A549 (cell line): Measurements from ENCODE around the gene PPP1R14D. TPM values are rescaled to one million over a fixed set of nuclear protein-coding genes. Genes with fewer than 3 reads are reported as not detected.
A peak's percentile ranks its signal among the peaks of the same experiment; 100 is the strongest.

Experiments
- ATAC-seq, 2 experiments: fragments of 200-7000 bp in 1 of 2; fragments of >200 bp in 1 of 2; cut with Nextera tagmentation in 1 of 2; cut with Tn5 transposase in 1 of 2; 3 replicates each; pipeline versions ENCODE4 v1.8.0 to v1.9.1; 2018 to 2020; ENCODE audit warnings: mild to moderate bottlenecking in 1 of 2, moderate library complexity in 1 of 2
- CTCF ChIA-PET: fragments of 300-600 bp; sonication (Branson Sonifier 250); formaldehyde crosslinking; extraction: SDS; loops from one replicate; lab custom pipeline; 2021; ENCODE audit warnings: antibody characterized with exemption, inconsistent platforms; lab: Yijun Ruan, JAX
- POLR2A ChIA-PET: fragments of 350-600 bp; formaldehyde crosslinking; extraction: SDS; loops from one replicate; lab custom pipeline; 2021; ENCODE audit warnings: antibody characterized with exemption, inconsistent platforms; lab: Yijun Ruan, JAX
- DNase-seq, 2 experiments: peaks; one replicate each; pipeline versions ENCODE4 v3.0.0 to v3.0.0-alpha.2; 2011 to 2016; ENCODE audit warnings: low read depth in 1 of 2, low spot score in 1 of 2
- FAIRE-seq: peaks from 2 replicates; lab custom pipeline; 2011; peaks lifted over from hg19 to GRCh38; lab: Jason Lieb, UNC
- H3K27ac ChIP-seq, 2 experiments: fragments of >200 bp; sonication (Bioruptor Twin); formaldehyde crosslinking; 3 replicates each; pipeline ENCODE4 v1.5.1; 2016 to 2017
- H3K4me1 ChIP-seq: fragments of >200 bp; sonication (Bioruptor Twin); formaldehyde crosslinking; 3 replicates; pipeline ENCODE4 v1.6.1; 2016
- H3K4me2 ChIP-seq: fragments of >200 bp; sonication (Bioruptor Twin); formaldehyde crosslinking; 3 replicates; pipeline ENCODE4 v1.6.1; 2016
- H3K4me3 ChIP-seq: fragments of >200 bp; sonication (Bioruptor Twin); formaldehyde crosslinking; 3 replicates; pipeline ENCODE4 v1.5.1; 2016
- H3K9me3 ChIP-seq: fragments of >200 bp; sonication (Bioruptor Twin); formaldehyde crosslinking; 3 replicates; pipeline ENCODE4 v1.6.1; 2016
- BCL3 ChIP-seq: fragments of >200 bp; sonication (Bioruptor Twin); formaldehyde crosslinking; IDR thresholded peaks from 3 replicates; pipeline ENCODE4 v1.6.1; 2016
- CEBPB ChIP-seq, 2 experiments: fragments of >200 bp in 1 of 2; sonication (Bioruptor Twin) in 1 of 2; formaldehyde crosslinking in 1 of 2; IDR thresholded peaks; 2 replicates each; pipeline ENCODE4 v1.6.1; 2012 to 2016
- EHMT2 ChIP-seq: fragments of 200-600 bp; sonication (generic); IDR thresholded peaks from 2 replicates; pipeline ENCODE4 v1.6.1; 2016; ENCODE audit warnings: antibody characterized with exemption, low read depth, mild to moderate bottlenecking, moderate library complexity
- FOSB ChIP-seq: fragments of 250-450 bp; sonication (Bioruptor Pico); IDR thresholded peaks from 2 replicates; pipeline ENCODE4 v1.5.0; 2020; ENCODE audit warnings: mild to moderate bottlenecking, moderate library complexity
- FOSL2 ChIP-seq, 2 experiments: fragments of 450-650 bp in 1 of 2; fragments of >200 bp in 1 of 2; sonication (Bioruptor Twin) in 1 of 2; formaldehyde crosslinking; IDR thresholded peaks; 2 replicates each; pipeline versions ENCODE4 v1.5.0 to v1.6.1; 2016 to 2020; ENCODE audit warnings: mild to moderate bottlenecking in 1 of 2, moderate library complexity in 1 of 2
- HDAC2 ChIP-seq: fragments of 200-600 bp; sonication (generic); IDR thresholded peaks from 2 replicates; pipeline ENCODE4 v1.6.1; 2016
- HOXB5 ChIP-seq: fragments of 250-450 bp; sonication (Bioruptor Pico); IDR thresholded peaks from 2 replicates; pipeline ENCODE4 v1.5.0; 2020; ENCODE audit warnings: mild to moderate bottlenecking, moderate library complexity
- JUN ChIP-seq, 2 experiments: fragments of >200 bp; sonication (Bioruptor Twin); formaldehyde crosslinking; IDR thresholded peaks; 2 replicates in 1 of 2; 3 replicates in 1 of 2; pipeline ENCODE4 v1.6.1; 2016 to 2017
- JUNB ChIP-seq: fragments of >200 bp; sonication (Bioruptor Twin); formaldehyde crosslinking; IDR thresholded peaks from 2 replicates; pipeline ENCODE4 v1.6.1; 2016
- MAFK ChIP-seq: fragments of 450-650 bp; IDR thresholded peaks from 2 replicates; pipeline ENCODE4 v1.6.1; 2014; ENCODE audit not compliant: partially characterized antibody
- MAZ ChIP-seq: fragments of 150-350 bp; IDR thresholded peaks from 2 replicates; pipeline ENCODE4 v1.6.1; 2014; ENCODE audit warnings: antibody characterized with exemption, low read depth, low read length, borderline replicate concordance
- MYC ChIP-seq: IDR thresholded peaks from 2 replicates; pipeline ENCODE4 v1.6.1; 2012; ENCODE audit warnings: mild to moderate bottlenecking, inconsistent platforms, low read length, improper control_type of control experiment, borderline replicate concordance
- NR3C1 ChIP-seq: fragments of >200 bp; sonication (Bioruptor Twin); formaldehyde crosslinking; IDR thresholded peaks from 3 replicates; pipeline ENCODE4 v1.6.1; 2017
- POLR2A ChIP-seq: IDR thresholded peaks from 2 replicates; pipeline ENCODE4 v1.6.1; 2012; ENCODE audit warnings: mild to moderate bottlenecking, low read length
- POLR2AphosphoS2 ChIP-seq: conservative IDR thresholded peaks from 2 replicates; pipeline ENCODE4 v1.6.1; 2012; ENCODE audit warnings: low read length, improper control_type of control experiment, inconsistent platforms
- REST ChIP-seq: fragments of 200-600 bp; sonication (generic); IDR thresholded peaks from 2 replicates; pipeline ENCODE4 v1.6.1; 2016; ENCODE audit warnings: antibody characterized with exemption, mild to moderate bottlenecking, moderate library complexity
- RFX5 ChIP-seq: fragments of 450-650 bp; IDR thresholded peaks from 2 replicates; pipeline ENCODE4 v1.7.1; 2014; ENCODE audit warnings: antibody characterized with exemption, mild to moderate bottlenecking, moderate library complexity
- RNF2 ChIP-seq: fragments of 200-600 bp; sonication (generic); IDR thresholded peaks from 2 replicates; pipeline ENCODE4 v1.6.1; 2016; ENCODE audit warnings: low read depth, mild to moderate bottlenecking, antibody characterized with exemption, moderate library complexity, borderline replicate concordance
- TP53 ChIP-seq: fragments of 250-450 bp; sonication (Bioruptor Pico); IDR thresholded peaks from 2 replicates; pipeline ENCODE4 v1.5.0; 2021; ENCODE audit warnings: mild to moderate bottlenecking, moderate library complexity
- USF2 ChIP-seq: fragments of 450-650 bp; IDR thresholded peaks from 2 replicates; pipeline ENCODE4 v1.6.1; 2014; ENCODE audit warnings: antibody characterized with exemption
- WGBS: methylation state at CpG from one replicate; pipeline ENCODE4 v1.1.6; 2017; ENCODE audit errors: missing lambda C conversion rate; 5-methylcytosine and 5-hydroxymethylcytosine counted together
- polyA plus RNA-seq, 4 experiments: library from polyadenylated mRNA; depleted of rRNA in 3 of 4; stranded (reverse); fragments of >200 nt; fragmentation: RNase III in 1 of 4; extraction: RNeasy Plus Mini Kit Qiagen cat#74134 plus additional on column Dnase treatment in 1 of 4; gene quantifications; 2 replicates in 3 of 4; 3 replicates in 1 of 4; pipeline ENCODE4 v1.2.3, GENCODE V29; 2011 to 2017
- TF ChIP-seq, protein P1 (sequence below): fragments of >200 bp; sonication (Bioruptor Twin); formaldehyde crosslinking; IDR thresholded peaks from 2 replicates; pipeline ENCODE4 v1.6.1; 2016
- TF ChIP-seq, protein P2 (sequence below): fragments of 150-350 bp; IDR thresholded peaks from 2 replicates; pipeline ENCODE4 v1.6.1; 2014; ENCODE audit warnings: low read depth, mild to moderate bottlenecking, low read length

Gene PPP1R14D
- polyA plus RNA-seq, 2 of the 4 experiments (the other 2 are of a cell fraction) = 0.21 to 1.1 TPM

DNA sequence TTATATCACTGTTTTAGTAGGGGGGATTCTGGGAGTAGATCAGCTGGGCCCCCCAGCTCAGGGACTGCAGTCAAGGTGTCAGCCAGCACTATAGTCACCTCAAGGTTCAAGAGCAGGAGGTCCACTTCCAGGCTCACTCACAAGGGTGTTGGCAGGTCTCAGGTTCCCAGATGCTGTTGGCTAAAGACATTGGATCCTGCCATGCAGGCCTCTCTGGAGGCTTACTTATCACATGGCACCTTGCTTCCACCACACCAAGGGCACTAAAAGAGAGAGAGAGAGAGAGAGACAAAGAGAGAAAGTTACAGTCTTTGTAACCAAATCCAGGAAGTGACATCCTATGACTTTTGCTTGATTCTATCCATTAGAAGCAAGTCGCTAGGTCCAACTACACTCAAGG lies 7.5 kb upstream of the PPP1R14D start:
- FAIRE-seq (no peak), ATAC-seq (no peak), DNase-seq (no peak)
- H3K4me3 ChIP-seq = no peak overlapping the region
- peak overlapping the region in 1 of 2 experiments; percentile 40; a peak in 2 of 6 replicates for H3K27ac ChIP-seq
- TF ChIP-seq POLR2A = no peak
- TF ChIP-seq POLR2AphosphoS2 = no peak
- no peak for TF ChIP-seq FOSB (CRISPR knock-in tag)
- TF ChIP-seq FOSL2 (IDR thresholded peaks at IDR 0.05) = no peak
- TF ChIP-seq FOSL2 (CRISPR knock-in tag; IDR thresholded peaks at IDR 0.05) = no peak
- TF ChIP-seq MAFK = no peak
- no peak for TF ChIP-seq JUNB
- TF ChIP-seq MYC = no peak
- no peak for TF ChIP-seq HOXB5 (CRISPR knock-in tag)
- TF ChIP-seq, protein P1, sequence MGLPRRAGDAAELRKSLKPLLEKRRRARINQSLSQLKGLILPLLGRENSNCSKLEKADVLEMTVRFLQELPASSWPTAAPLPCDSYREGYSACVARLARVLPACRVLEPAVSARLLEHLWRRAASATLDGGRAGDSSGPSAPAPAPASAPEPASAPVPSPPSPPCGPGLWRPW = no peak
- TF ChIP-seq, protein P2, sequence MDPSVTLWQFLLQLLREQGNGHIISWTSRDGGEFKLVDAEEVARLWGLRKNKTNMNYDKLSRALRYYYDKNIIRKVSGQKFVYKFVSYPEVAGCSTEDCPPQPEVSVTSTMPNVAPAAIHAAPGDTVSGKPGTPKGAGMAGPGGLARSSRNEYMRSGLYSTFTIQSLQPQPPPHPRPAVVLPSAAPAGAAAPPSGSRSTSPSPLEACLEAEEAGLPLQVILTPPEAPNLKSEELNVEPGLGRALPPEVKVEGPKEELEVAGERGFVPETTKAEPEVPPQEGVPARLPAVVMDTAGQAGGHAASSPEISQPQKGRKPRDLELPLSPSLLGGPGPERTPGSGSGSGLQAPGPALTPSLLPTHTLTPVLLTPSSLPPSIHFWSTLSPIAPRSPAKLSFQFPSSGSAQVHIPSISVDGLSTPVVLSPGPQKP = no peak
- TF ChIP-seq EHMT2 = no peak
- CTCF ChIA-PET = interaction anchor here (0.8 kb wide), 1 partner anchor 21 kb away, joined by 3 read pairs; no protein-coding TSS in a partner anchor
- WGBS = 92% methylated on average over 1 of the region's 1 CpG
- H3K4me1 ChIP-seq = peaks cover 17% of the 10 kb centered on the region
- POLR2A ChIA-PET = no interaction called here
- no peaks in the 10 kb centered on the region for H3K9me3 ChIP-seq
- peak overlapping the region; percentile 35; the same call in 1 of the 3 replicates for H3K4me2 ChIP-seq

- FAIRE-seq = no peak
Measured at GRCh38 chr15:40832903-40833302, 4.4 kb upstream of the PPP1R14D start.

GRCh38 chr15:40831861-40832260 lies 3.4 kb upstream of the PPP1R14D start:
- Histone ChIP-seq H3K4me3 (no peak overlapping the region), H3K4me2 (no peak overlapping the region), H3K9me3 (no peaks in the 10 kb centered on the region), H3K27ac (no peak overlapping the region), H3K4me1 (peaks cover 24% of the 10 kb centered on the region)
- no peak for DNase-seq
- ChIA-PET POLR2A (no interaction called here), CTCF (interaction anchor here (1.0 to 1.1 kb wide), 2 partner anchors 42 to 49 kb away, joined by 3 to 9 read pairs; partner anchors contain the start of gene RHOV)
- no peak for ATAC-seq
- no peak for TF ChIP-seq HDAC2
- no peak for TF ChIP-seq USF2
- no peak for TF ChIP-seq RFX5
- WGBS = 6% methylated on average over 1 of the region's 1 CpG
- FAIRE-seq = no peak

More at GRCh38 chr15:40832903-40833302, 4.4 kb upstream of the PPP1R14D start:
- ATAC-seq = no peak
- ChIA-PET POLR2A (no interaction called here), CTCF (interaction anchor here (0.6 to 2.2 kb wide), 5 partner anchors 25 to 227 kb away, joined by 3 to 9 read pairs (median 3); partner anchors contain the start of gene RHOV)
- no peak overlapping the region for H3K4me2 ChIP-seq
- DNase-seq = no peak
- no peak overlapping the region for H3K4me3 ChIP-seq
- no peak for TF ChIP-seq BCL3
- peaks cover 24% of the 10 kb centered on the region for H3K4me1 ChIP-seq
- H3K9me3 ChIP-seq = no peaks in the 10 kb centered on the region
- no peak overlapping the region for H3K27ac ChIP-seq

DNA sequence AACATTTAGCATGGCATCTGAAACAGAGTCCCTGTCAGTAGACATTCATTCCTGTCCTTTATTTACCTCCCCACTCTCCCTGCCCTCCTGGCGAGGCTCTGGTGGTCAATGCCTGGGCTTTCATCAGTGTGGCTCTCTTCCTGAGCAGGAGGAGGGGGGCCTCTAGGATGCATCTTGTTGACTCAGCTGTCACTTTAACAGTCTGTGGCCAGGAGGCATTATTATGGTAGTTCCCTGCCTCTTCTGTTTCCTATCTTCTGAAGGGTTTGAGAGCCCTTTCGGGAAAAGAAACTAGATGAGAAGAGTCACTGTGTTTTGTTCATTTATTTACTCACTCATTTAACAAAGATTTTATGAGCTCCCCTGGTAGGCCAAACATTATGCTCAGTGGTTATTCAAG lies 2.4 kb upstream of the PPP1R14D start:
- peaks cover 28% of the 10 kb centered on the region for H3K4me1 ChIP-seq
- CTCF ChIA-PET = interaction anchor here (0.6 kb wide), 1 partner anchor 111 kb away, joined by 3 read pairs; no protein-coding TSS in a partner anchor
- ATAC-seq (no peak), DNase-seq (no peak)
- H3K4me3 ChIP-seq = no peak overlapping the region
- 73% methylated on average over 2 of the region's 2 CpGs for WGBS
- no peak for TF ChIP-seq HDAC2
- TF ChIP-seq, protein P1 = no peak
- no peak for TF ChIP-seq MAZ
- no peak for TF ChIP-seq JUN (IDR thresholded peaks at IDR 0.05)
- TF ChIP-seq RFX5 = no peak
- no peak for TF ChIP-seq CEBPB (IDR thresholded peaks at IDR 0.05)
- TF ChIP-seq REST = no peak
- TF ChIP-seq NR3C1 = no peak
- no peak for TF ChIP-seq TP53 (CRISPR knock-in tag)
- TF ChIP-seq RNF2 = no peak
- no peak for TF ChIP-seq FOSL2 (IDR thresholded peaks at IDR 0.05)
- TF ChIP-seq FOSL2 (CRISPR knock-in tag; IDR thresholded peaks at IDR 0.05) = no peak
- TF ChIP-seq, all 56 proteins: peak for 0
- no peak for FAIRE-seq
- POLR2A ChIA-PET = no interaction called here
- Histone ChIP-seq H3K27ac (no peak overlapping the region), H3K4me2 (no peak overlapping the region), H3K9me3 (no peaks in the 10 kb centered on the region)
